Measurements from ENCODE around the gene ZNF525. TPM values are rescaled to one million over a fixed set of nuclear protein-coding genes. Genes with fewer than 3 reads are reported as not detected.

Gene ZNF525
- total and polyA plus RNA-seq, 2 of the 13 experiments (the other 11 are each of a cell fraction or from before 2014, with no cell fraction given) = 3.4 to 8.7 TPM

GRCh38 chr19:53332484-53332883, 33.0 kb upstream of the ZNF525 start (continued):
- no peak for TF ChIP-seq ZBTB46 (CRISPR knock-in tag; IDR thresholded peaks at IDR 0.05; ENCODE audit: borderline replicate concordance)
- TF ChIP-seq BORCS8-MEF2B (CRISPR knock-in tag; IDR thresholded peaks at IDR 0.05) = no peak
- no peak for TF ChIP-seq ZNF142 (CRISPR knock-in tag; IDR thresholded peaks at IDR 0.05)
- no peak for TF ChIP-seq MXI1 (IDR thresholded peaks at IDR 0.05; ENCODE audit: borderline replicate concordance, low read depth, low read length)

- Histone ChIP-seq H3K9me3 (ENCODE audit: low read length) (peaks cover 12% of the 10 kb centered on the region), H3K27ac (ENCODE audit: extremely low read length, insufficient read depth, low read length) (peak overlapping the region; percentile 44), H3K79me2 (ENCODE audit: insufficient read depth, low read length) (no peaks in the 10 kb centered on the region), H3K4me3 (replicated peaks in 1 of 3; ENCODE audit: insufficient read depth in 1 of 3, low read depth in 2 of 3, low read length in 3 of 3) (peak overlapping the region; percentile 82 to 98 (median 85)), H4K20me1 (ENCODE audit: insufficient read depth, low read length) (no peaks in the 10 kb centered on the region), H3K9ac (ENCODE audit: insufficient read depth, low read depth, low read length) (peak overlapping the region; percentile 54), H3K4me2 (ENCODE audit: low read depth, low read length) (peak overlapping the region; percentile 87), H2AFZ (ENCODE audit: low read length) (peak overlapping the region; percentile 40), H3K27me3 (ENCODE audit: control insufficient read depth in 1 of 2, insufficient read depth in 2 of 2, low read length in 2 of 2) (no peaks in the 10 kb centered on the region; a peak in 1 of 5 replicates), H3K4me1 (ENCODE audit: insufficient read depth, low read length) (peaks cover 6% of the 10 kb centered on the region; the same call in 1 of the 2 replicates), H3K36me3 (replicated peaks in 1 of 2; ENCODE audit: control insufficient read depth in 1 of 2, insufficient read depth in 2 of 2, low read length in 2 of 2) (no peaks in the 10 kb centered on the region)
- in situ Hi-C loops (cut with HindIII; ENCODE audit: extremely low pct_ligation_motif_present, low pct_unique_long_range_greater_than_20kb) (no loop called here), intact Hi-C loops (cut with micrococcal nuclease; ENCODE audit: unreplicated experiment) (no loop called here)
- DNase-seq (ENCODE audit: low spot score) (no peak), FAIRE-seq (no peak), ATAC-seq (peak; percentile 65)
- TSS peak; percentile 78 for BruUV-seq (replicated peaks)
- 10% methylated on average over 12 of the region's 14 CpGs for WGBS (ENCODE audit: low lambda C conversion rate)
- ChIA-PET POLR2A (interaction anchor here (1.1 to 1.2 kb wide), 2 partner anchors 56 to 804 kb away, joined by 3 read pairs; partner anchors contain the start of gene CNOT3), CTCF (ENCODE audit: low intra/inter-chr PET ratio, low total read pairs) (no interaction called here)
- TF ChIP-seq ZFP91 (CRISPR knock-in tag; IDR thresholded peaks at IDR 0.05; ENCODE audit: borderline replicate concordance) (0 out of 2 replicates have a peak, but pooled peaks have one; percentile 7), GMEB1 (CRISPR knock-in tag; IDR thresholded peaks at IDR 0.05; ENCODE audit: borderline replicate concordance) (no peak; the same call in 1 of the 2 replicates), ZMAT3 (CRISPR knock-in tag; conservative IDR thresholded peaks at IDR 0.05) (no peak), SKI (IDR thresholded peaks at IDR 0.05; ENCODE audit: partially characterized antibody) (no peak), MTA1 (CRISPR knock-in tag; IDR thresholded peaks at IDR 0.05; ENCODE audit: borderline replicate concordance) (no peak), TAF1 (CRISPR knock-in tag; IDR thresholded peaks at IDR 0.05) (no peak), ZNF616 (CRISPR knock-in tag; IDR thresholded peaks at IDR 0.05; ENCODE audit: low read depth) (no peak), MIER3 (CRISPR knock-in tag; IDR thresholded peaks at IDR 0.05; ENCODE audit: borderline replicate concordance) (no peak)
These were observed 32.4 kb upstream of the ZNF525 start for GRCh38 chr19:53333066-53333462.

Measured in HepG2 (cell line).